ENCODE results near the gene DEF6. TPM values are rescaled to one million over a fixed set of nuclear protein-coding genes. Genes with fewer than 3 reads are reported as not detected.

Gene DEF6
- total RNA-seq, 1 experiment from 2014 or later = 11.3 TPM

- H3K27me3 Mint-ChIP-seq (ENCODE audit: low read depth) = no peaks in the 10 kb centered on the region; the same call in 1 of the 2 replicates
- no peaks in the 10 kb centered on the region for H3K4me1 Mint-ChIP-seq
- ChIA-PET CTCF (interaction anchor here (1.2 kb wide), 1 partner anchor 161 kb away, joined by 3 read pairs; no protein-coding TSS in a partner anchor), POLR2A (no interaction called here)
- TF ChIP-seq NR3C1 (CRISPR knock-in tag; conservative IDR thresholded peaks at IDR 0.05; ENCODE audit: low read depth) (no peak), CDX4 (CRISPR knock-in tag; IDR thresholded peaks at IDR 0.05; ENCODE audit: borderline replicate concordance) (no peak), FOXP4 (CRISPR knock-in tag; IDR thresholded peaks at IDR 0.05) (no peak), E2F5 (CRISPR knock-in tag; IDR thresholded peaks at IDR 0.05) (no peak), ZNF425 (CRISPR knock-in tag; conservative IDR thresholded peaks at IDR 0.05) (no peak), FOXK1 (CRISPR knock-in tag; IDR thresholded peaks at IDR 0.05) (no peak), AFF4 (CRISPR knock-in tag; IDR thresholded peaks at IDR 0.05; ENCODE audit: borderline replicate concordance) (no peak), PREB (CRISPR knock-in tag; IDR thresholded peaks at IDR 0.05; ENCODE audit: borderline replicate concordance) (no peak), TEAD4 (CRISPR knock-in tag; IDR thresholded peaks at IDR 0.05) (no peak), OVOL2 (CRISPR knock-in tag; IDR thresholded peaks at IDR 0.05; ENCODE audit: borderline replicate concordance) (no peak), ATF1 (CRISPR knock-in tag; IDR thresholded peaks at IDR 0.05) (no peak), MYBL2 (CRISPR knock-in tag; IDR thresholded peaks at IDR 0.05) (no peak), FOXJ3 (CRISPR knock-in tag; IDR thresholded peaks at IDR 0.05; ENCODE audit: borderline replicate concordance) (no peak), JUN (CRISPR knock-in tag; IDR thresholded peaks at IDR 0.05) (no peak), E2F4 (CRISPR knock-in tag; IDR thresholded peaks at IDR 0.05; ENCODE audit: borderline replicate concordance, low read depth) (no peak), MAX (CRISPR knock-in tag; IDR thresholded peaks at IDR 0.05) (no peak), ZNF281 (CRISPR knock-in tag; IDR thresholded peaks at IDR 0.05) (no peak), SMAD3 (CRISPR knock-in tag; IDR thresholded peaks at IDR 0.05; ENCODE audit: borderline replicate concordance) (no peak)
- no peak overlapping the region for H3K4me3 Mint-ChIP-seq
- no peaks in the 10 kb centered on the region for H3K9me3 Mint-ChIP-seq
- ATAC-seq (no peak), DNase-seq (ENCODE audit: low spot score) (no peak)
- peaks cover 2% of the 10 kb centered on the region; the same call in 1 of the 2 replicates for H3K36me3 Mint-ChIP-seq
- H3K27ac Mint-ChIP-seq = no peak overlapping the region
Measured at GRCh38 chr6:35288834-35289233, 8.8 kb upstream of the DEF6 start.
